GM19395 (cell line): ENCODE results near the gene IL17RC.

Experiments used
- ATAC-seq: cut with Tn5 transposase; IDR thresholded peaks from one replicate; pipeline ENCODE4 v1.9.1; 2021; ENCODE audit warnings: mild to moderate bottlenecking, moderate library complexity; ENCODE audit not compliant: unreplicated experiment

IL17RC gene

GRCh38 chr3:9942934-9943690, 26.2 kb downstream of the IL17RC start:
- no peak for ATAC-seq

GRCh38 chr3:9944271-9944670, 27.4 kb downstream of the IL17RC start:
- no peak for ATAC-seq

GRCh38 chr3:9945358-9945757, 28.5 kb downstream of the IL17RC start:
- ATAC-seq: no peak

- peak; percentile 75 for ATAC-seq
Observed at GRCh38 chr3:9946112-9947024, 29.5 kb downstream of the IL17RC start.

GRCh38 chr3:9947025-9947995, 30.4 kb downstream of the IL17RC start:
- ATAC-seq: no peak

DNA sequence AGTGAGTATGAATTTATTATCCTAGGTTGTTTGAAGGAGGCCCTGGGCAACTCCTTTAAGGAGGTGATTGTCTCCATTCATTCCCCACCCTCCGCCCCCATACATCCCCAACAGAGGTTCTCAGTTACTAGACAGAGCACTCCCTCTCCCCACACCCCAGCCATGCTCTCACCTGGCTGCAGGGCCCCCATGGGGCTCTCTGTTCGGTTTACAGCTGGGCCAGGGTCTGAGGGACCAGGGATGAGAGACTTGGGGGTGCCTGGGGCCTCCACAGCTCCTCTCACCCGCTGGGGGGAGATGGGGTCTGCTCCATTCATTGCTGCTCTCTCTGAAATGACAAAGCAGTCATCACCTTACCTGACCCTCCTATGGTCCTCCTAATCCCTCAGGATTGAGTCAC, 31.7 kb downstream of the IL17RC start:
- ATAC-seq: no peak

DNA sequence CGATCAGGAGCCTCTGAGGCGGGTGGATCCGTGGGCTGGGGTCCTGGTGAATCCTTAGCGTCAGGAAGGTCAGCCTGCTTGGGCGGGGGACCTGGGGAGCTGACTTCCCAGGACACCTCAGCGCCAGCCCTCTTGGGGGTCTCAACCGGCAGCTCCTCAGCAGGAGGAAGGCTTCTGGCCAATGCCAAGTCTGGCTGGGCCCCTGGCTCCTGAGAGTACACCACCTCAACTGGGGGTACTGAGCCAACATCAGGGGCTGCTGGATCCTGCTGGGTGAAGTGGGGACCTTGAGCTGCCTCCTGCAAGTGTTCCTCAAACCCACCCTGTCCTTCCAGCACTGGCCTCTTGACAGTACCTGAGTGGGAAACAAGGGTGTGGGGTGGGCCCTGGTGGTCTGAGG, 32.2 kb downstream of the IL17RC start:
- ATAC-seq: no peak

- ATAC-seq: no peak
Observed at GRCh38 chr3:9949626-9950025, 32.7 kb downstream of the IL17RC start.

- no peak for ATAC-seq
Observed at GRCh38 chr3:9951126-9951525, 34.2 kb downstream of the IL17RC start.

GRCh38 chr3:9951598-9951961, 34.7 kb downstream of the IL17RC start:
- no peak for ATAC-seq

GRCh38 chr3:9951962-9952805, 35.3 kb downstream of the IL17RC start, which contains the start of gene PRRT3:
Gene PRRT3 (minus strand): TSS chr3:9952408. CDS start chr3:9950115, 2,293 bp downstream.
- ATAC-seq: peak; percentile 74

DNA sequence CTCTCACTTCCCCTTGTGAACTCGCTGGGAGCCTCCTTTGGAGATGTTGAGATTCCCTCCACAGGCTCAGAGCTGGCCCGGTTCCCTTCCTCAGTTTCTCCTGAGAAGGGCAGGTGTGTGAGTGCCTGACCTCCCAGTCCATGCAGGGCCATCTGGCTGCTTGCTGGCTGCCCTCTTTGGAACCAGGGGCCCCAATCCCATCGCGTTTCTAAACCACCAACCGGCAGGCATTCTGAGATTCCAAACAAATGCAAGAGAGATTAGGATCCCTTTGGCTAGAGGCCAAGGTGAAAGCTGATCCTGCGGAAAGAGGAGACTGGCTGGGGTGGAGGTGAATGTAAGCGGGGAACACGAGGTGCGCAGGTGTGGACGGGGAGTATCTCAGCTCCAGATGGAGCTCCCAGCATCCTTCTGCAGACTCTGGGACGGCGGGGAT, 38.2 kb downstream of the IL17RC start:
- no peak for ATAC-seq

GRCh38 chr3:9955611-9956352, 38.9 kb downstream of the IL17RC start:
- no peak for ATAC-seq

DNA sequence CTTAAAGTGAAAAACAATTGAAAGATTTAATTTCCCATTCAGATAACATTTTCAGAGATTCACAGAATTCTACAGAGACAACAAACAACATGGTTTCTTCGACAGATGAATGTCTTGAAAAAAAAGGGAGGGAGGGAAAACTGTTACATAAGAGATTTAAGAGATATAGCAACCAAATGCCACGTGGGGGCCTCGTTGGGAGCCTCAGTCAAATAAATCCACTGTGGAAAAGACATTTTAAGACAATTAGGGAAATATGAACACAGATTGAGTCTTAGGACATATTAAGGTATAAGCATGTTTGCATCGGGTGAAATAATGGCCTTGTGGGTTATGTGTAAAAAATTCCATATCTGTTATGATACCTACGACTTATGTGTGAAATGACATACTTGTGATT, 40.3 kb downstream of the IL17RC start:
- no peak for ATAC-seq

GRCh38 chr3:9965200-9965875, 48.4 kb downstream of the IL17RC start:
- no peak for ATAC-seq

- ATAC-seq: no peak
Observed at GRCh38 chr3:9966841-9967240, 49.9 kb downstream of the IL17RC start.

GRCh38 chr3:9969632-9970019, 52.7 kb downstream of the IL17RC start:
- ATAC-seq: no peak

DNA sequence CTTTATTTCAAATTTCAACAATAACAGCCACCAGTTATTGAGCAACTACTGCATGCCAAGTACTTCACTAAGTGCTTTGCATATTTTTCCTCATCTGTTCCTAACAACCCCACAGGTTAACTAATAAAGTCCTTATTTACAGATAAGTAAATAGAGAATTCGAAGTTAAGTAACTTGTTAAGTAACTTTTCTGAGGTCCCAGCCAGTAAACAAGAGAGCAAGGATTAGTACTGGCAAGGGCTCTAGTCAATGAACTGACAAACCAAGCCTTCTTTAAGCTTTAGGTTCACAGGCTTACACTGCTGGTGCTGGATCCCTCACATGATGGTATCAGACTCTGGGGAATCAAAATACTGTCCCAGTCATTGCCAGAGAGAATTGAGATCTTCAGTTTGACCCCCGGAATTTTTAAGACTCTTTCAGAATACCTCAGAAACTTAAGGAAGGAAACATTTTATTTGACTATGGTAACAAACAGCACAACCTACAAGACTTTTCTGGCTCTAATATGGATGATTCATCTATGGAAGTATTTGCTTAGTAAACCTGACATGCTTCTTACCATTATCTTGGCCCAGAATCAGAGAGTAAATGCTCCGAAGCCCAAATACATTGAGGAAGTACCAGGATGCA, 53.2 kb downstream of the IL17RC start:
- no peak for ATAC-seq
